A549 (cell line): Measurements from ENCODE around the gene HELLS.

ENCODE experiments used
- BCL3 ChIP-seq: fragments of >200 bp; sonication (Bioruptor Twin); formaldehyde crosslinking; IDR thresholded peaks from 3 replicates; pipeline ENCODE4 v1.6.1; 2016
- CEBPB ChIP-seq, 2 experiments: fragments of >200 bp in 1 of 2; sonication (Bioruptor Twin) in 1 of 2; formaldehyde crosslinking in 1 of 2; IDR thresholded peaks; 2 replicates each; pipeline ENCODE4 v1.6.1; 2012 to 2016
- EHF ChIP-seq: fragments of 250-450 bp; sonication (Bioruptor Pico); IDR thresholded peaks from 2 replicates; pipeline ENCODE4 v1.5.0; 2020; ENCODE audit warnings: mild to moderate bottlenecking
- ESRRA ChIP-seq: fragments of 150-350 bp; IDR thresholded peaks from 2 replicates; pipeline ENCODE4 v1.6.1; 2014; ENCODE audit warnings: mild to moderate bottlenecking, low read length, borderline replicate concordance
- POLR2A ChIP-seq: IDR thresholded peaks from 2 replicates; pipeline ENCODE4 v1.6.1; 2012; ENCODE audit warnings: mild to moderate bottlenecking, low read length
- RAD21 ChIP-seq, 2 experiments: fragments of >200 bp in 1 of 2; sonication (Bioruptor Twin) in 1 of 2; formaldehyde crosslinking in 1 of 2; IDR thresholded peaks in 1 of 2; conservative IDR thresholded peaks in 1 of 2; 2 replicates in 1 of 2; 3 replicates in 1 of 2; pipeline ENCODE4 v1.6.1; 2012 to 2018; ENCODE audit warnings: inconsistent platforms in 1 of 2
- ZFP36 ChIP-seq: fragments of 450-650 bp; IDR thresholded peaks from 2 replicates; pipeline ENCODE4 v1.6.1; 2014; ENCODE audit warnings: borderline replicate concordance; ENCODE audit not compliant: partially characterized antibody
- TF ChIP-seq, protein P1 (sequence below): fragments of >200 bp; sonication (Bioruptor Twin); formaldehyde crosslinking; IDR thresholded peaks from 3 replicates; pipeline ENCODE4 v1.5.1; 2016

- no peak for TF ChIP-seq RAD21 (conservative IDR thresholded peaks at IDR 0.05 in 1 of 2, IDR thresholded peaks at IDR 0.05 in 1 of 2)
- TF ChIP-seq, protein P1, sequence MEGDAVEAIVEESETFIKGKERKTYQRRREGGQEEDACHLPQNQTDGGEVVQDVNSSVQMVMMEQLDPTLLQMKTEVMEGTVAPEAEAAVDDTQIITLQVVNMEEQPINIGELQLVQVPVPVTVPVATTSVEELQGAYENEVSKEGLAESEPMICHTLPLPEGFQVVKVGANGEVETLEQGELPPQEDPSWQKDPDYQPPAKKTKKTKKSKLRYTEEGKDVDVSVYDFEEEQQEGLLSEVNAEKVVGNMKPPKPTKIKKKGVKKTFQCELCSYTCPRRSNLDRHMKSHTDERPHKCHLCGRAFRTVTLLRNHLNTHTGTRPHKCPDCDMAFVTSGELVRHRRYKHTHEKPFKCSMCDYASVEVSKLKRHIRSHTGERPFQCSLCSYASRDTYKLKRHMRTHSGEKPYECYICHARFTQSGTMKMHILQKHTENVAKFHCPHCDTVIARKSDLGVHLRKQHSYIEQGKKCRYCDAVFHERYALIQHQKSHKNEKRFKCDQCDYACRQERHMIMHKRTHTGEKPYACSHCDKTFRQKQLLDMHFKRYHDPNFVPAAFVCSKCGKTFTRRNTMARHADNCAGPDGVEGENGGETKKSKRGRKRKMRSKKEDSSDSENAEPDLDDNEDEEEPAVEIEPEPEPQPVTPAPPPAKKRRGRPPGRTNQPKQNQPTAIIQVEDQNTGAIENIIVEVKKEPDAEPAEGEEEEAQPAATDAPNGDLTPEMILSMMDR, result no peak
- TF ChIP-seq ZFP36, result no peak
- TF ChIP-seq ESRRA, result no peak
- TF ChIP-seq EHF, result no peak
- peak; percentile 48 for TF ChIP-seq POLR2A
- no peak for TF ChIP-seq CEBPB (IDR thresholded peaks at IDR 0.05)
- TF ChIP-seq BCL3, result peak; percentile 75; the same call in 1 of the 3 replicates
Measured at GRCh38 chr10:94545391-94546048, at the start of gene HELLS.
